ENCODE measurements around the gene TXNDC12.

Gene TXNDC12

DNA sequence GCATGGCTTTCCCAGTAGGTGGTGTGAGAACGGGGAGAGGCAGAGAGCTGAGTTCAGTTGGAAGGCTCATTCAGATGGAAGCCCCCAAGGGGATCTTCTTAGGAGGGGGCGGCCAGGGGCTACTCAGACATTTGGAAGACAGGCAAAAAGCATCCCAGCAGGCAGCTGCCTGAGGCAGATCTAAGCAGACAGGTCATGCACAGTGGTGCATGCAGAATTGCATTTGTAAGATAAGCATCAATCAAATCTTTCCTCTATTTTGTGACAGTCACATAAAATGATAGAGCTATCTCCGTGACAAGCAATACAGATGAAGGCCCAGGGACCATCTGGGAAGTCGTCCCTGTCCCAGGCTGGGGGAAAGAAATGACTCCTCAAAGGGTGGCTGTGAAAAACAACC lies 68.3 kb downstream of the TXNDC12 start:
- TF ChIP-seq FOXM1 (IDR thresholded peaks at IDR 0.05; ENCODE audit: borderline replicate concordance, low read depth), result no peak
- TF ChIP-seq MAX (IDR thresholded peaks at IDR 0.05), result no peak
- TF ChIP-seq TAF1 (IDR thresholded peaks at IDR 0.05; ENCODE audit: low read depth), result no peak
- TF ChIP-seq CEBPB (IDR thresholded peaks at IDR 0.05), result no peak
- TF ChIP-seq YY1 (IDR thresholded peaks at IDR 0.05; ENCODE audit: low read depth), result no peak
- no peak for TF ChIP-seq USF1 (IDR thresholded peaks at IDR 0.05)
- TF ChIP-seq CREB1 (IDR thresholded peaks at IDR 0.05; ENCODE audit: low read depth), result no peak
- no peak for TF ChIP-seq ZBTB7A (IDR thresholded peaks at IDR 0.05; ENCODE audit: low read depth)
- no peak for TF ChIP-seq REST (IDR thresholded peaks at IDR 0.05; ENCODE audit: low read depth)
- TF ChIP-seq TCF12 (IDR thresholded peaks at IDR 0.05; ENCODE audit: low read depth), result no peak
- no peak for TF ChIP-seq EP300 (IDR thresholded peaks at IDR 0.05; ENCODE audit: borderline replicate concordance)
- TF ChIP-seq RAD21 (IDR thresholded peaks at IDR 0.05; ENCODE audit: low read depth), result no peak
- no peak for TF ChIP-seq EGR1 (IDR thresholded peaks at IDR 0.05)
- TF ChIP-seq TEAD4 (IDR thresholded peaks at IDR 0.05), result no peak
- no peak for TF ChIP-seq NFIC (IDR thresholded peaks at IDR 0.05)

DNA sequence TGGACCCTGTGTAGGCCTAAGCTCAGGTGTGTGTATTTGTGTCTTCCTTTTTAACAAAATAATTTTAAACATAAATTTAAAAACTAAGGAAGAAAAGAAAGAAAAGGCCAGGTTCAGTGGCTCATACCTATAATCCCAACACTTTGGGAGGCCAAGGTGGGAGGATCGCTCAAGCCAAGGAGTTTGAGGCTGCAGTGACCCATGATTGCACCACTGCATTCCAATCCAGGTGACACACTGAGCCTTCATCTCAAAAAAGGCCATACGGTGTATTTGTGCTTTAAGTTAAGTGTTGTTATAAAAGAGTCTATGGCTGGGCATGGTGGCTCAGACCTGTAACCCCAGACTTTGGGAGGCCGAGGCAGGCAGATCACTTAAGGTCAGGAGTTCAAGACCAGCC lies 72.8 kb downstream of the TXNDC12 start:
- no peak for TF ChIP-seq ZBTB7A (IDR thresholded peaks at IDR 0.05; ENCODE audit: low read depth)
- TF ChIP-seq FOXM1 (IDR thresholded peaks at IDR 0.05; ENCODE audit: borderline replicate concordance, low read depth), result no peak
- no peak for TF ChIP-seq TCF12 (IDR thresholded peaks at IDR 0.05; ENCODE audit: low read depth)
- TF ChIP-seq EP300 (IDR thresholded peaks at IDR 0.05; ENCODE audit: borderline replicate concordance), result no peak
- TF ChIP-seq NFIC (IDR thresholded peaks at IDR 0.05), result no peak
- no peak for TF ChIP-seq TEAD4 (IDR thresholded peaks at IDR 0.05)
- no peak for TF ChIP-seq TAF1 (IDR thresholded peaks at IDR 0.05; ENCODE audit: low read depth)
- TF ChIP-seq EGR1 (IDR thresholded peaks at IDR 0.05), result no peak
- no peak for TF ChIP-seq YY1 (IDR thresholded peaks at IDR 0.05; ENCODE audit: low read depth)

DNA sequence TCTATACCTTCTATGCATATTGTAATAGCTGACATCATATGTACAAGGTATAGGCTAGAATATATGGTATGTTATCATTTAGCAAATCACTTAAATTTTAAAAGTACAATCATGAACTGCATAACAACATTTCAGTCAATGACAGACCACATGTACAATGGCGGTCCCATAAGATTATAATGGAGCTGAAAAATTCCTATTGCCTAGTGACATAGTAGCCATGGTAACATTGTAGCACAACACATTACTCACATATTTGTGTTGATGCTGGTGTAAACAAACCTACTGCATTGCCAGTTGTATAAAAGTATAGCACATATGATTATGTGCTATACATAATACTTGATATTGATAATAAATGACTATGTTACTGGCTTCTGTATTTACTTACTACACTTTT lies 73.4 kb downstream of the TXNDC12 start:
- TF ChIP-seq TCF12 (IDR thresholded peaks at IDR 0.05; ENCODE audit: low read depth) (no peak), TEAD4 (IDR thresholded peaks at IDR 0.05) (no peak), REST (IDR thresholded peaks at IDR 0.05; ENCODE audit: low read depth) (no peak), CREB1 (IDR thresholded peaks at IDR 0.05; ENCODE audit: low read depth) (no peak), RAD21 (IDR thresholded peaks at IDR 0.05; ENCODE audit: low read depth) (no peak), CEBPB (IDR thresholded peaks at IDR 0.05) (no peak), USF1 (IDR thresholded peaks at IDR 0.05) (no peak), EGR1 (IDR thresholded peaks at IDR 0.05) (no peak), YY1 (IDR thresholded peaks at IDR 0.05; ENCODE audit: low read depth) (no peak)

DNA sequence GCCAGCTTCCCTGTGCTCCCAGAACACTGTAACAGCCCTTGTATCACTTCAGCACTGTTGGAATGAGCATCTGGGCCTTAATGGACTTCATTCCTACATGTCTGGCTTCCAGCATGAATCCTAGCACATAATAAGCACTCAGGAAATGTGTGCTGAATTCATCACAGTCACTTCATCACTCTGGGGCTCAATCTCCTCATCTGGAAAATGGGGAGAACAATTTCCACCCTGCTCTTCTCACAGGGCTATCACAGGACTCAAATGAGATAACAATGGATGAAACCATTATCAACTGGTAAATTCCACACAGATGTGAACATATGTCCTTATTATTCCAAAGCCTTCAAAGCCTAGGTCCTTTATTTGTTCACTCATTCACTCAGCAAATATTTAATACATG lies 76.9 kb downstream of the TXNDC12 start:
- no peak for TF ChIP-seq RAD21 (IDR thresholded peaks at IDR 0.05; ENCODE audit: low read depth)
- no peak for TF ChIP-seq TCF12 (IDR thresholded peaks at IDR 0.05; ENCODE audit: low read depth)
- TF ChIP-seq FOXM1 (IDR thresholded peaks at IDR 0.05; ENCODE audit: borderline replicate concordance, low read depth), result no peak
- no peak for TF ChIP-seq REST (IDR thresholded peaks at IDR 0.05; ENCODE audit: low read depth)
- no peak for TF ChIP-seq USF1 (IDR thresholded peaks at IDR 0.05)
- no peak for TF ChIP-seq MAX (IDR thresholded peaks at IDR 0.05)
- no peak for TF ChIP-seq CEBPB (IDR thresholded peaks at IDR 0.05)
- TF ChIP-seq EGR1 (IDR thresholded peaks at IDR 0.05), result no peak
- no peak for TF ChIP-seq TAF1 (IDR thresholded peaks at IDR 0.05; ENCODE audit: low read depth)
